Activated CD8-positive, alpha-beta memory T cell treated with anti-CD3 and anti-CD28 coated beads, Interleukin-2, amount 10 ng/mL, durations not matched to agents 7 days and 5 days (primary cell): ENCODE measurements around the gene CHST11. TPM values are rescaled to one million over a fixed set of nuclear protein-coding genes. Genes with fewer than 3 reads are reported as not detected.

Source experiments
- ATAC-seq: fragments of 150-1000 bp; cut with Tn5 transposase; one replicate; pipeline ENCODE4 v1.10.0; 2021; ENCODE audit warnings: moderate library complexity
- CTCF ChIA-PET: fragments of 350-600 bp; sonication (Branson Sonifier 250); formaldehyde crosslinking; loops from one replicate; lab custom pipeline; 2021; ENCODE audit warnings: antibody characterized with exemption; lab: Charles Lee
- DNase-seq: peaks from one replicate; pipeline ENCODE4 v3.0.0-alpha.2; 2020
- H3K27ac Mint-ChIP-seq: one replicate; pipeline ENCODE4 v1.8.0; 2021; ENCODE audit warnings: mild to moderate bottlenecking, mixed read lengths
- H3K27me3 Mint-ChIP-seq: one replicate; pipeline ENCODE4 v1.8.0; 2021; ENCODE audit warnings: mixed read lengths
- H3K36me3 Mint-ChIP-seq: one replicate; pipeline ENCODE4 v1.8.0; 2021; ENCODE audit warnings: mild to moderate bottlenecking, mixed read lengths
- H3K4me1 Mint-ChIP-seq: one replicate; pipeline ENCODE4 v1.8.0; 2021; ENCODE audit warnings: mixed read lengths
- H3K4me3 Mint-ChIP-seq: one replicate; pipeline ENCODE4 v1.8.0; 2021; ENCODE audit warnings: mild to moderate bottlenecking, moderate library complexity, mixed read lengths
- H3K9me3 Mint-ChIP-seq: one replicate; pipeline ENCODE4 v1.8.0; 2022; ENCODE audit warnings: low read depth, mixed read lengths
- total RNA-seq, 2 experiments: library from RNA; stranded (reverse); gene quantifications; one replicate each; pipeline ENCODE4 v1.2.3, GENCODE V29; 2021

The CHST11 gene
- total RNA-seq, 2 experiments from 2014 or later: 123 to 141 TPM

GRCh38 chr12:104436790-104437189 is 20.0 kb upstream of the CHST11 start:
- Mint-ChIP-seq H3K27me3 (peaks cover 13% of the 10 kb centered on the region), H3K9me3 (no peaks in the 10 kb centered on the region), H3K4me1 (peaks cover 3% of the 10 kb centered on the region), H3K4me3 (no peak overlapping the region), H3K36me3 (no peaks in the 10 kb centered on the region), H3K27ac (no peak overlapping the region)
- CTCF ChIA-PET: interaction anchor here (1.6 to 1.7 kb wide), 2 partner anchors 14 to 55 kb away, joined by 4 to 6 read pairs; no protein-coding TSS in a partner anchor
- ATAC-seq (no peak), DNase-seq (no peak)

GRCh38 chr12:104438134-104438533 is 18.6 kb upstream of the CHST11 start:
- DNase-seq: no peak
- no peak for ATAC-seq
- H3K27me3 Mint-ChIP-seq: peaks cover 16% of the 10 kb centered on the region
- CTCF ChIA-PET: interaction anchor here (1.6 kb wide), 1 partner anchor 56 kb away, joined by 4 read pairs; no protein-coding TSS in a partner anchor
- peaks cover 3% of the 10 kb centered on the region for H3K4me1 Mint-ChIP-seq
- H3K9me3 Mint-ChIP-seq: no peaks in the 10 kb centered on the region
- no peak overlapping the region for H3K4me3 Mint-ChIP-seq
- H3K36me3 Mint-ChIP-seq: no peaks in the 10 kb centered on the region
- H3K27ac Mint-ChIP-seq: no peak overlapping the region

GRCh38 chr12:104439137-104439536 is 17.6 kb upstream of the CHST11 start:
- CTCF ChIA-PET: no interaction called here
- Mint-ChIP-seq H3K36me3 (no peaks in the 10 kb centered on the region), H3K4me3 (no peak overlapping the region), H3K9me3 (no peaks in the 10 kb centered on the region), H3K27me3 (peaks cover 19% of the 10 kb centered on the region), H3K4me1 (peaks cover 3% of the 10 kb centered on the region), H3K27ac (no peak overlapping the region)
- ATAC-seq (no peak), DNase-seq (no peak)

- H3K9me3 Mint-ChIP-seq: no peaks in the 10 kb centered on the region
- H3K4me1 Mint-ChIP-seq: no peaks in the 10 kb centered on the region
- ATAC-seq: no peak
- H3K27ac Mint-ChIP-seq: no peak overlapping the region
- no peak overlapping the region for H3K4me3 Mint-ChIP-seq
- no peak for DNase-seq
- CTCF ChIA-PET: no interaction called here
- peaks cover 6% of the 10 kb centered on the region for H3K27me3 Mint-ChIP-seq
- no peaks in the 10 kb centered on the region for H3K36me3 Mint-ChIP-seq
Observed at GRCh38 chr12:104443008-104443407, 13.7 kb upstream of the CHST11 start.

DNA sequence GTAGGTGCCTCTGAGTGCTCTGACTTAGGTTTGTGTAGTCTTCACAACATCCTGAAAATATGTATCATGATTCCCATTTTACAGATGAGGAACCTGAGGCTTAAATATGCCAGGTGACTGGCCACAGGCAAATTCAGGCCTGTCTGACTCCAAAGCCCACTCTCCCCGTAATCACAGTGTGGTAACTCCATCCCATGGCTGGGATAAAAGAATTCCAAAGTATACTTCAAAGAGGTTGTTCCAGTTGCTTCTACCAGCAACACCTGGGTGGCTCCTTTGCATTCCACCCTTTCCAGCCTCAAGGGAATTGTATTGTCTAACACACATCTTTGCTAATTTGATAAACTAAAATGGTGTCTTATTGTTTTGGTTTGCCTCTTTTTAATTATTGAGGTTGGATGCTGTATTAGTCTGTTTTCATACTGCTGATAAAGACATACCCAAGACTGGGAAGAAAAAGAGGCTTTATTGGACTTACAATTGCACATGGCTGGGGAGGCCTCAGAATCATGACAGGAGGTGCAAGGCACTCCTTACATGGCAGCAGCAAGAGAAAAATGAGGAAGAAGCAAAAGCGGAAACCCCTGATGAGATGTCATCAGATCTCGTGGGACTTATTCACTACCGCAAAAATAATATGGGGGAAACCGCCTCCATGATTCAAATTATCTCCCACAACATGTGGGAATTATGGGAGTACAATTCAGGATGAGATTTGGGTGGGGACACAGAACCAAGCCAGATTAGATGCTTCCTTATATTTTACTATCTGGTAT is 9.9 kb upstream of the CHST11 start:
- no peaks in the 10 kb centered on the region for H3K4me1 Mint-ChIP-seq
- no peak overlapping the region for H3K27ac Mint-ChIP-seq
- CTCF ChIA-PET: no interaction called here

GRCh38 chr12:104448031-104448430 is 8.7 kb upstream of the CHST11 start:
- Mint-ChIP-seq H3K4me1 (no peaks in the 10 kb centered on the region), H3K27me3 (peaks cover 3% of the 10 kb centered on the region), H3K4me3 (no peak overlapping the region), H3K36me3 (peaks cover 5% of the 10 kb centered on the region), H3K9me3 (peaks cover 5% of the 10 kb centered on the region), H3K27ac (no peak overlapping the region)
- no peak for ATAC-seq
- CTCF ChIA-PET: interaction anchor here (0.8 kb wide), 1 partner anchor 206 kb away, joined by 3 read pairs; no protein-coding TSS in a partner anchor
- no peak for DNase-seq

More for the DNA sequence above, 9.9 kb upstream of the CHST11 start:
- H3K27me3 Mint-ChIP-seq: peaks cover 6% of the 10 kb centered on the region
- ATAC-seq (no peak), DNase-seq (no peak)
- peaks cover 5% of the 10 kb centered on the region for H3K36me3 Mint-ChIP-seq
- peaks cover 5% of the 10 kb centered on the region for H3K9me3 Mint-ChIP-seq
- H3K4me3 Mint-ChIP-seq: no peak overlapping the region

DNA sequence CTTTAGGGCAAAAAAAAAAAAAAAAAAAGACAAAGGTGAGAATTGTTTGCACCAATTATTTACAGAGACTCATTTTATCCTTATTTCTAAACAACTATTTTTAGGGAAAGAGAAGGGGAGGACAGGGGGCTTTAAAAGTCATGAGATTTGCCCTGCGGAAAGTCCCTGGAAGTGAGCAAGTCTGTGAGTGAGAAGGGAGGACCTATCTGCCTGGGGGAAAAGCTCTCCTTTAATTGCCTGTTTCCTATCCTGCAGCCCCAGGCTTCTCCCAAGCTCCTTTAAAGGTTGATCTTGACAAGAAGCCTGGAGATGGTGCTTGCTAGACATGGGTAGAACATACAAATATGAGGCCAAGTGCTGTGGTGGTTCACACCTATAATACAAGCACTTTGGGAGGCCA is 8.3 kb upstream of the CHST11 start:
- peaks cover 5% of the 10 kb centered on the region for H3K36me3 Mint-ChIP-seq
- peaks cover 5% of the 10 kb centered on the region for H3K9me3 Mint-ChIP-seq
- no peak overlapping the region for H3K27ac Mint-ChIP-seq
- ATAC-seq (no peak), DNase-seq (no peak)
- no peak overlapping the region for H3K4me3 Mint-ChIP-seq
- no peaks in the 10 kb centered on the region for H3K4me1 Mint-ChIP-seq
- CTCF ChIA-PET: interaction anchor here (0.8 kb wide), 1 partner anchor 205 kb away, joined by 3 read pairs; no protein-coding TSS in a partner anchor
- H3K27me3 Mint-ChIP-seq: peaks cover 3% of the 10 kb centered on the region

DNA sequence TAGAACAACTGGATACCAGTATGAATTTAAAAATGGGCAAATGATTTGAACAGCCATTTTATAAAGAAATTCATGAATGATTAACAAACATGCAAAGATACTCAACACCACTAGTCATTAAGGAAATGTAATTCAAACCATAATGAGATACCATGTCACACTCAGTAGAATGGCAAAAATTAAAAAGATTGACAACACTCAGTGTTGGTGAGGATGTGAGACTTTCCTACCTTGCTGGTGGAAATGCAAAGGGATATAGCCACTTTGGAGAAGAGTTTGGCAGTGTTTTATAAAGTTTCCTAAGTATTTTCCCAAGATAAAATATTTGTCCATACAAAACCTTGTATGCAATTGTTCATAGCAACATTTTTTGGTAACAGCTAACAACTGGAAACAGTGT is 6.0 kb upstream of the CHST11 start:
- DNase-seq: no peak
- H3K4me1 Mint-ChIP-seq: peaks cover 6% of the 10 kb centered on the region
- no peak overlapping the region for H3K4me3 Mint-ChIP-seq
- peaks cover 5% of the 10 kb centered on the region for H3K9me3 Mint-ChIP-seq
- H3K27ac Mint-ChIP-seq: no peak overlapping the region
- H3K36me3 Mint-ChIP-seq: peaks cover 5% of the 10 kb centered on the region
- ATAC-seq: no peak
- H3K27me3 Mint-ChIP-seq: no peaks in the 10 kb centered on the region
- CTCF ChIA-PET: interaction anchor here (2.3 kb wide), 1 partner anchor 69 kb away, joined by 9 read pairs; no protein-coding TSS in a partner anchor

- DNase-seq (no peak), ATAC-seq (no peak)
- Mint-ChIP-seq H3K36me3 (peaks cover 5% of the 10 kb centered on the region), H3K4me1 (peaks cover 13% of the 10 kb centered on the region), H3K27ac (no peak overlapping the region), H3K27me3 (no peaks in the 10 kb centered on the region), H3K9me3 (peaks cover 5% of the 10 kb centered on the region), H3K4me3 (no peak overlapping the region)
- CTCF ChIA-PET: interaction anchor here (1.1 kb wide), 1 partner anchor 70 kb away, joined by 3 read pairs; no protein-coding TSS in a partner anchor
Observed at GRCh38 chr12:104452087-104452486, 4.7 kb upstream of the CHST11 start.

DNA sequence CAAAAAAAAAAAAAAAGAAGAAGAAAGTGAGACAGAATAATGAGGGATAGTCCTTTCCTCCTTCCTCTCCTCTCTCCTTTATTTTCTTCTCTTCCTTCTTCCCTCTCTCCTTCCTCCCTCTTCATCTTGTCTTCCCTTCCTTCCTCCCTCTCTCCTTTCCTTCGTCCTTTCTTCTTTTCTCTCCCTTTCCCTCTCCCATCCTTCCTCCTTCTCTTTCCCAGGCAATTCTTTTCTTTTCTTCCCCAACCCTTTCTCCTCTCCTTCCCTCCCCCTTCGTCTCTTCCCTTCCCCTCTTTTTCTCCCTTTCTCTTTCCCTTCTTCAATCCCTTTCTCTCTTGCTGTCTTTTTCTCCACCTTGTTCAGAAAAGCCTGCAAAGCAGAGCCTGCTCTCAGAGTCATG is 3.6 kb upstream of the CHST11 start:
- peaks cover 6% of the 10 kb centered on the region for H3K36me3 Mint-ChIP-seq
- no peak overlapping the region for H3K4me3 Mint-ChIP-seq
- no peak overlapping the region for H3K27ac Mint-ChIP-seq
- H3K27me3 Mint-ChIP-seq: no peaks in the 10 kb centered on the region
- CTCF ChIA-PET: no interaction called here
- DNase-seq: no peak
- peaks cover 5% of the 10 kb centered on the region for H3K9me3 Mint-ChIP-seq
- no peak for ATAC-seq
- H3K4me1 Mint-ChIP-seq: peaks cover 13% of the 10 kb centered on the region

GRCh38 chr12:104454997-104455396 is 1.8 kb upstream of the CHST11 start:
- CTCF ChIA-PET: no interaction called here
- Mint-ChIP-seq H3K27me3 (no peaks in the 10 kb centered on the region), H3K9me3 (peaks cover 5% of the 10 kb centered on the region), H3K27ac (no peak overlapping the region), H3K4me1 (peaks cover 14% of the 10 kb centered on the region), H3K4me3 (peak overlapping the region; percentile 89), H3K36me3 (peaks cover 18% of the 10 kb centered on the region)
- DNase-seq (no peak), ATAC-seq (no peak)

GRCh38 chr12:104455578-104456416 is 951 bp upstream of the CHST11 start:
- H3K36me3 Mint-ChIP-seq: peaks cover 19% of the 10 kb centered on the region
- no peaks in the 10 kb centered on the region for H3K27me3 Mint-ChIP-seq
- DNase-seq: no peak
- ATAC-seq: no peak
- CTCF ChIA-PET: interaction anchor here (1.1 to 6.0 kb wide), 11 partner anchors 12 to 232 kb away, joined by 3 to 46 read pairs (median 5); no protein-coding TSS in a partner anchor
- H3K9me3 Mint-ChIP-seq: no peaks in the 10 kb centered on the region
- H3K27ac Mint-ChIP-seq: peak overlapping the region; percentile 86
- peak overlapping the region; percentile 89 for H3K4me3 Mint-ChIP-seq
- H3K4me1 Mint-ChIP-seq: peaks cover 19% of the 10 kb centered on the region
